ENCODE results near the gene CCDC146.

The CCDC146 gene

GRCh38 chr7:77181734-77182133 is 59.3 kb downstream of the CCDC146 start:
- Histone ChIP-seq H3K9me3 (ENCODE audit: control insufficient read depth, low read length) (no peaks in the 10 kb centered on the region), H3K36me3 (ENCODE audit: control insufficient read depth, insufficient read depth, low read length, severe bottlenecking) (no peaks in the 10 kb centered on the region), H3K27me3 (replicated peaks; ENCODE audit: control insufficient read depth, insufficient read depth, low read length) (no peaks in the 10 kb centered on the region), H3K4me3 (ENCODE audit: low read length) (no peak overlapping the region), H3K4me1 (ENCODE audit: control insufficient read depth, insufficient read depth, low read length) (peaks cover 13% of the 10 kb centered on the region), H3K9ac (ENCODE audit: low read length) (no peak overlapping the region)
- no peak for DNase-seq (ENCODE audit: low read depth)

DNA sequence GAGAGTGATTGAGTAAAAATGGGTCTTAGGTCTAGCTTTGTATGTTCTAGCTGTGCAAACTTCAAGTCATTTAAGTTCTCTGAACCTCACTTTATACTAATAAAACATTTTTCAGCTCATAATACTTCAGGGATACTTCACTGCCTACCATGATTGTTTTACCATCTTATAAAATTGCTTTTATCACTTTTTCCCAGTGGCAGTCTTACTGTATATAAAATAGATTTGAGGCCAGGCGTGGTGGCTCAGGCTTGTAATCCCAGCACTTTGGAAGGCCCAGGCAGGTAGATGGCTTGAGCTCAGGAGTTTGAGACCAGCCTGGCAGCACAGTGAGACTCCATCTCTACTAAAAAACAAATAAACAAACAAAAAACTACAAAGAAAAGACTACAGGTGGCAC is 59.8 kb downstream of the CCDC146 start:
- no peaks in the 10 kb centered on the region for H3K9me3 ChIP-seq (ENCODE audit: control insufficient read depth, low read length)
- DNase-seq (ENCODE audit: low read depth) = no peak
- no peaks in the 10 kb centered on the region for H3K27me3 ChIP-seq (replicated peaks; ENCODE audit: control insufficient read depth, insufficient read depth, low read length)
- H3K36me3 ChIP-seq (ENCODE audit: control insufficient read depth, insufficient read depth, low read length, severe bottlenecking) = no peaks in the 10 kb centered on the region
- no peak overlapping the region for H3K9ac ChIP-seq (ENCODE audit: low read length)
- no peak overlapping the region for H3K4me3 ChIP-seq (ENCODE audit: low read length)
- peaks cover 13% of the 10 kb centered on the region for H3K4me1 ChIP-seq (ENCODE audit: control insufficient read depth, insufficient read depth, low read length)

GRCh38 chr7:77184463-77184862 is 62.0 kb downstream of the CCDC146 start:
- Histone ChIP-seq H3K4me3 (ENCODE audit: low read length) (no peak overlapping the region), H3K4me1 (ENCODE audit: control insufficient read depth, insufficient read depth, low read length) (peaks cover 13% of the 10 kb centered on the region), H3K36me3 (ENCODE audit: control insufficient read depth, insufficient read depth, low read length, severe bottlenecking) (no peaks in the 10 kb centered on the region), H3K9me3 (ENCODE audit: control insufficient read depth, low read length) (no peaks in the 10 kb centered on the region), H3K27me3 (replicated peaks; ENCODE audit: control insufficient read depth, insufficient read depth, low read length) (no peaks in the 10 kb centered on the region), H3K9ac (ENCODE audit: low read length) (no peak overlapping the region)
- no peak for DNase-seq (ENCODE audit: low read depth)

DNA sequence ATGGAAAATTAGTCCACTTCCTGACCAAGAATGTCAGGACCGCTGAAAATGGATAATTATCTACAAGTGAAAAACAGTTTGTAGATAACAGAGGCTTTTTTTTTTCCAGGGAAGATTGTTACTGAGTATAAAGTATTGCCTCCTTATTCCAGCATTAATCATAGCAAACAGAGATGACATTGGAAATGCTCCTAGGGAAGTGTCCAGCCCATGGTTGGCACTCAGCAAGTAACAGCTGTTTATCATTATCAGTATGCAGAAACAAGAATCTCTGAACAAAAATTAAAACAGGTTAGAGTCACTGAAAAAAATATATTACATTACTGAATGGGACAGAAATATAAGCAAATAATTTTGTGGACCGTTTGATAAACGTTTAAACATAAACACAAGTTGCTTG is 62.6 kb downstream of the CCDC146 start:
- H3K4me3 ChIP-seq (ENCODE audit: low read length) = no peak overlapping the region
- no peaks in the 10 kb centered on the region for H3K36me3 ChIP-seq (ENCODE audit: control insufficient read depth, insufficient read depth, low read length, severe bottlenecking)
- peak; percentile 50 for DNase-seq (ENCODE audit: low read depth)
- H3K27me3 ChIP-seq (replicated peaks; ENCODE audit: control insufficient read depth, insufficient read depth, low read length) = no peaks in the 10 kb centered on the region
- H3K4me1 ChIP-seq (ENCODE audit: control insufficient read depth, insufficient read depth, low read length) = peaks cover 13% of the 10 kb centered on the region
- H3K9ac ChIP-seq (ENCODE audit: low read length) = no peak overlapping the region
- H3K9me3 ChIP-seq (ENCODE audit: control insufficient read depth, low read length) = no peaks in the 10 kb centered on the region

GRCh38 chr7:77185866-77186265 is 63.5 kb downstream of the CCDC146 start:
- H3K9ac ChIP-seq (ENCODE audit: low read length) = no peak overlapping the region
- no peaks in the 10 kb centered on the region for H3K9me3 ChIP-seq (ENCODE audit: control insufficient read depth, low read length)
- H3K4me3 ChIP-seq (ENCODE audit: low read length) = no peak overlapping the region
- no peaks in the 10 kb centered on the region for H3K27me3 ChIP-seq (replicated peaks; ENCODE audit: control insufficient read depth, insufficient read depth, low read length)
- peaks cover 13% of the 10 kb centered on the region for H3K4me1 ChIP-seq (ENCODE audit: control insufficient read depth, insufficient read depth, low read length)
- no peaks in the 10 kb centered on the region for H3K36me3 ChIP-seq (ENCODE audit: control insufficient read depth, insufficient read depth, low read length, severe bottlenecking)
- no peak for DNase-seq (ENCODE audit: low read depth)

- Histone ChIP-seq H3K9ac (ENCODE audit: low read length) (no peak overlapping the region), H3K9me3 (ENCODE audit: control insufficient read depth, low read length) (no peaks in the 10 kb centered on the region), H3K27me3 (replicated peaks; ENCODE audit: control insufficient read depth, insufficient read depth, low read length) (no peaks in the 10 kb centered on the region), H3K4me1 (ENCODE audit: control insufficient read depth, insufficient read depth, low read length) (peaks cover 13% of the 10 kb centered on the region), H3K4me3 (ENCODE audit: low read length) (no peak overlapping the region), H3K36me3 (ENCODE audit: control insufficient read depth, insufficient read depth, low read length, severe bottlenecking) (no peaks in the 10 kb centered on the region)
- no peak for DNase-seq (ENCODE audit: low read depth)
Observed at GRCh38 chr7:77188731-77189437, 66.5 kb downstream of the CCDC146 start.

- Histone ChIP-seq H3K4me1 (ENCODE audit: control insufficient read depth, insufficient read depth, low read length) (peaks cover 8% of the 10 kb centered on the region), H3K4me3 (ENCODE audit: low read length) (no peak overlapping the region), H3K27me3 (replicated peaks; ENCODE audit: control insufficient read depth, insufficient read depth, low read length) (no peaks in the 10 kb centered on the region), H3K9me3 (ENCODE audit: control insufficient read depth, low read length) (no peaks in the 10 kb centered on the region), H3K9ac (ENCODE audit: low read length) (no peak overlapping the region), H3K36me3 (ENCODE audit: control insufficient read depth, insufficient read depth, low read length, severe bottlenecking) (no peaks in the 10 kb centered on the region)
- no peak for DNase-seq (ENCODE audit: low read depth)
Observed at GRCh38 chr7:77197141-77197540, 74.7 kb downstream of the CCDC146 start.

- peak; percentile 50 for DNase-seq (ENCODE audit: low read depth)
- Histone ChIP-seq H3K9me3 (ENCODE audit: control insufficient read depth, low read length) (no peaks in the 10 kb centered on the region), H3K4me3 (ENCODE audit: low read length) (peak within 1 kb of the TSS; percentile 82), H3K4me1 (ENCODE audit: control insufficient read depth, insufficient read depth, low read length) (peaks cover 8% of the 10 kb centered on the region), H3K36me3 (ENCODE audit: control insufficient read depth, insufficient read depth, low read length, severe bottlenecking) (no peaks in the 10 kb centered on the region), H3K9ac (ENCODE audit: low read length) (peak within 1 kb of the TSS; percentile 66), H3K27me3 (replicated peaks; ENCODE audit: control insufficient read depth, insufficient read depth, low read length) (no peaks in the 10 kb centered on the region)
Observed at GRCh38 chr7:77199013-77199966, 76.9 kb downstream of the CCDC146 start, which contains the start of gene FGL2. FGL2 (minus strand) TSS chr7:77199819; CDS start chr7:77199793, 26 bp downstream.

GRCh38 chr7:77200542-77200941 is 78.1 kb downstream of the CCDC146 start:
- Histone ChIP-seq H3K4me3 (ENCODE audit: low read length) (no peak overlapping the region), H3K9me3 (ENCODE audit: control insufficient read depth, low read length) (no peaks in the 10 kb centered on the region), H3K27me3 (replicated peaks; ENCODE audit: control insufficient read depth, insufficient read depth, low read length) (no peaks in the 10 kb centered on the region), H3K36me3 (ENCODE audit: control insufficient read depth, insufficient read depth, low read length, severe bottlenecking) (no peaks in the 10 kb centered on the region), H3K4me1 (ENCODE audit: control insufficient read depth, insufficient read depth, low read length) (peaks cover 8% of the 10 kb centered on the region), H3K9ac (ENCODE audit: low read length) (no peak overlapping the region)
- DNase-seq (ENCODE audit: low read depth) = no peak

GRCh38 chr7:77202481-77202976 is 80.1 kb downstream of the CCDC146 start:
- Histone ChIP-seq H3K9me3 (ENCODE audit: control insufficient read depth, low read length) (no peaks in the 10 kb centered on the region), H3K27me3 (replicated peaks; ENCODE audit: control insufficient read depth, insufficient read depth, low read length) (no peaks in the 10 kb centered on the region), H3K4me1 (ENCODE audit: control insufficient read depth, insufficient read depth, low read length) (peaks cover 8% of the 10 kb centered on the region), H3K36me3 (ENCODE audit: control insufficient read depth, insufficient read depth, low read length, severe bottlenecking) (no peaks in the 10 kb centered on the region), H3K4me3 (ENCODE audit: low read length) (no peak overlapping the region), H3K9ac (ENCODE audit: low read length) (no peak overlapping the region)
- DNase-seq (ENCODE audit: low read depth) = no peak

GRCh38 chr7:77205706-77206105 is 83.3 kb downstream of the CCDC146 start:
- DNase-seq (ENCODE audit: low read depth) = no peak
- H3K27me3 ChIP-seq (replicated peaks; ENCODE audit: control insufficient read depth, insufficient read depth, low read length) = no peaks in the 10 kb centered on the region
- no peak overlapping the region for H3K9ac ChIP-seq (ENCODE audit: low read length)
- H3K36me3 ChIP-seq (ENCODE audit: control insufficient read depth, insufficient read depth, low read length, severe bottlenecking) = no peaks in the 10 kb centered on the region
- H3K4me3 ChIP-seq (ENCODE audit: low read length) = no peak overlapping the region
- H3K9me3 ChIP-seq (ENCODE audit: control insufficient read depth, low read length) = peaks cover 7% of the 10 kb centered on the region
- H3K4me1 ChIP-seq (ENCODE audit: control insufficient read depth, insufficient read depth, low read length) = no peaks in the 10 kb centered on the region

All from adipocyte (in vitro differentiated cells).